ENCODE data around the gene ALAD.
"Not testable (repeated sequence)": the region's sequence is repeated elsewhere in the genome, so short reads cannot be mapped to it uniquely, and the experiment has no call there.

The ALAD gene

GRCh38 chr9:113380869-113381378 lies 20.2 kb downstream of the ALAD start:
- H4K20me1 ChIP-seq (ENCODE audit: insufficient read depth, low read length), result no peaks in the 10 kb centered on the region
- H3K4me1 ChIP-seq (ENCODE audit: low read length), result peaks cover 38% of the 10 kb centered on the region
- H3K4me2 ChIP-seq (ENCODE audit: low read length), result peak overlapping the region; percentile 59
- no peaks in the 10 kb centered on the region for H3K36me3 ChIP-seq (replicated peaks; ENCODE audit: low read depth, low read length)
- peaks cover 4% of the 10 kb centered on the region for H3K79me2 ChIP-seq (ENCODE audit: low read length)
- peak overlapping the region; percentile 57 for H3K27ac ChIP-seq (ENCODE audit: low read length)
- peak overlapping the region; percentile 24; the same call in 1 of the 2 replicates for H3K9ac ChIP-seq (ENCODE audit: low read length)
- H3K4me3 ChIP-seq (ENCODE audit: low read length), result peak overlapping the region; percentile 25
- no peaks in the 10 kb centered on the region for H3K27me3 ChIP-seq (ENCODE audit: low read depth, low read length)
- TF ChIP-seq CTCF (IDR thresholded peaks at IDR 0.05; ENCODE audit: low read depth, low read length), result no peak
- no peak for TF ChIP-seq EZH2phosphoT487 (IDR thresholded peaks at IDR 0.05; ENCODE audit: low read depth)
- H2AFZ ChIP-seq (ENCODE audit: low read depth, low read length), result 0 out of 2 replicates have a peak overlapping the region, but pooled peaks have one; percentile 20
- no peaks in the 10 kb centered on the region for H3K9me3 ChIP-seq (ENCODE audit: insufficient read depth, low read length)

- H2AFZ ChIP-seq (ENCODE audit: low read depth, low read length); H3K27me3 ChIP-seq (ENCODE audit: low read depth, low read length); H3K4me3 ChIP-seq (ENCODE audit: low read length); H3K4me2 ChIP-seq (ENCODE audit: low read length); H4K20me1 ChIP-seq (ENCODE audit: insufficient read depth, low read length); H3K9me3 ChIP-seq (ENCODE audit: insufficient read depth, low read length); H3K36me3 ChIP-seq (replicated peaks; ENCODE audit: low read depth, low read length); H3K9ac ChIP-seq (ENCODE audit: low read length): not testable (repeated sequence)
- H3K27ac ChIP-seq (ENCODE audit: low read length), result peak overlapping the region; percentile 71
- H3K79me2 ChIP-seq (ENCODE audit: low read length), result peaks cover 11% of the 10 kb centered on the region
- peaks cover 43% of the 10 kb centered on the region for H3K4me1 ChIP-seq (ENCODE audit: low read length)
Observed at GRCh38 chr9:113379829-113380210, 21.3 kb downstream of the ALAD start.

- Histone ChIP-seq H3K4me2 (ENCODE audit: low read length) (peak overlapping the region; percentile 36), H3K36me3 (replicated peaks; ENCODE audit: low read depth, low read length) (peaks cover 12% of the 10 kb centered on the region), H3K79me2 (ENCODE audit: low read length) (peaks cover 11% of the 10 kb centered on the region), H3K4me1 (ENCODE audit: low read length) (peaks cover 43% of the 10 kb centered on the region), H2AFZ (ENCODE audit: low read depth, low read length) (peak overlapping the region; percentile 26; the same call in 1 of the 2 replicates), H3K27ac (ENCODE audit: low read length) (peak overlapping the region; percentile 71), H3K9ac (ENCODE audit: low read length) (peak overlapping the region; percentile 45; the same call in 1 of the 2 replicates)
- H4K20me1 ChIP-seq (ENCODE audit: insufficient read depth, low read length); H3K9me3 ChIP-seq (ENCODE audit: insufficient read depth, low read length); H3K27me3 ChIP-seq (ENCODE audit: low read depth, low read length); H3K4me3 ChIP-seq (ENCODE audit: low read length): not testable (repeated sequence)
Observed at GRCh38 chr9:113379094-113379828, 21.8 kb downstream of the ALAD start.

- Histone ChIP-seq H3K27me3 (ENCODE audit: low read depth, low read length) (no peaks in the 10 kb centered on the region), H4K20me1 (ENCODE audit: insufficient read depth, low read length) (no peaks in the 10 kb centered on the region; the same call in 1 of the 2 replicates), H3K4me3 (ENCODE audit: low read length) (peak within 1 kb of the TSS; percentile 88), H3K79me2 (ENCODE audit: low read length) (peaks cover 11% of the 10 kb centered on the region), H3K4me2 (ENCODE audit: low read length) (peak within 1 kb of the TSS; percentile 74), H3K9me3 (ENCODE audit: insufficient read depth, low read length) (no peaks in the 10 kb centered on the region), H3K9ac (ENCODE audit: low read length) (peak within 1 kb of the TSS; percentile 83), H2AFZ (ENCODE audit: low read depth, low read length) (peak within 1 kb of the TSS; percentile 36; the same call in 1 of the 2 replicates), H3K27ac (ENCODE audit: low read length) (peak within 1 kb of the TSS; percentile 44), H3K4me1 (ENCODE audit: low read length) (peaks cover 43% of the 10 kb centered on the region), H3K36me3 (replicated peaks; ENCODE audit: low read depth, low read length) (peaks cover 31% of the 10 kb centered on the region)
- TF ChIP-seq EZH2phosphoT487 (IDR thresholded peaks at IDR 0.05; ENCODE audit: low read depth), result no peak
- TF ChIP-seq CTCF (IDR thresholded peaks at IDR 0.05; ENCODE audit: low read depth, low read length), result no peak
Observed at GRCh38 chr9:113376634-113377567, 24.2 kb downstream of the ALAD start, which contains the start of gene HDHD3. Gene HDHD3 (minus strand): TSS chr9:113376986. CDS start chr9:113374354, 2,632 bp downstream.

Measured in OCI-LY3 (cell line).